HG02642 (cell line): ENCODE results near the gene MYBPH.

Experiments used
- ATAC-seq: cut with Tn5 transposase; IDR thresholded peaks from one replicate; pipeline ENCODE4 v1.9.1; 2021; ENCODE audit warnings: mild to moderate bottlenecking; ENCODE audit not compliant: unreplicated experiment, poor library complexity

Gene MYBPH

GRCh38 chr1:203151362-203152157 is 24.1 kb downstream of the MYBPH start:
- ATAC-seq = no peak

DNA sequence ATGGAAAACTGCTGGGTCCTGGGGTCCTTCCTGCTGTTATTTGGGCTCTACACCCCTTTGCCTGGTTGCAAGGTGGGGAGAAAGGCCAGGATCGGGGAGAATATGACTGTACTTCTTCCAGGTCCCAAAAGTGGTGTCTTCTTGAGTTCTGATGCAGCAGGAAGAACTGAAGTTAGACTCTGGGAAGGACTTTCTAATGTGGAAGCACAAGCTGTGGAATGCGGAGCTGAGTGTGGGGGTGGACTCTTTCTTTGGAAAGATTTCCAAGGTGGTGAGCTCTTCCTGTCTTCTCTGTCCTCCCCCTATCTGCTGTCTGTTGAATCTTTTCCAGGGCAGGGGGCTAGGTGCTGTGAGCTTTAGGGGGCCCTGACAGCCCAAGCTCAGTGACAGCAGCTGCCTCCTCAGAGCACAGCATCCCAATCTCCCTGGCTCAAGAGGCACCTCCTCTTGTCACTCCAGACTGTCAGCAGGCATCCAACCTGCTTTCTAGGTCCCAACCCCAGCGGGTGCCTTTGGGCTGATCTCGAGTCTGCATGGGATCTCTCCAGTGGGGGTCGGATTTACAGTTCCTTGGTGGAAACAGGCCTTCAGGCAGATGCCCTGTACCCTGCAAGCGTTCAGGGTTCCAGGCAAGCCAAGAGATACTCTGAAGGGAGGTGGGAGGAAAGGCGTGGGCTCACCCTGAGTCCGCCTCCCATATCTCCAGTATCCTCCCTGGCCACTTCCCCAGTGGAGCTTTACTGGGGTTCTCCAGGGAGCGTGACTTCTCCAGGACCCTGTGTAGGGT is 24.9 kb downstream of the MYBPH start:
- ATAC-seq = no peak

DNA sequence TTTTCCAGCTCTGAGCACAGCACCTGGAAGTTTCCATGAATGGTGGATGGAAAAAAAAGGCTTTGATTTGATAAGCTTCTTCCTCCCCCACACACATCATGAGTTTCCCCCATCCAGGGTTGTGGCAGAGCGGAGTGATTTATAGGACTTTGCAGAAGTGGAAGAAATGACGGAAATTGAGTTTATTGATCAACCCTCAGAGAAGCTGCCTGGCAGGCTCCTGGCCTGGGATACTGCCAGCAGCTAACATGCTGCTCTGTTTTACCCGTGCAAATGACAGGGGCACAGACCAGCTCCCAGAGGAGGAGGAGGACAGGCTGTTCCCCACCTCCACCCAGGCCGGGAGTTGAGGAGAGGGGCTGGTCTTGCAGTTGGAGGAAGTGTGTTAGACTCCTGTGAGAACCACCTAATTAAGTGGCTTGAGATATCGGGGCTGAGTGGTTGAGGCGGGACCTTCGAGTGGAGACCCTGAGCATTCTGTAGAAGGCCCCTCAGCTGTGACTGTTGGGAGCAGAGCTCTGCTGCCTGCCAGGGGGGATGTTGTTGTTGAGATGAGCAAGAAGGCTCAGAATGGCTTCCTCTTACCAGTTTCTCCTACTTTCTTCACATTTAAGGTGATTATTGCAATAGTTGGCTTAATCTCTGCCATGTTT is 26.3 kb downstream of the MYBPH start:
- no peak for ATAC-seq

- ATAC-seq = no peak
These were observed 27.0 kb downstream of the MYBPH start for GRCh38 chr1:203148579-203148978.

GRCh38 chr1:203148127-203148526 is 27.5 kb downstream of the MYBPH start:
- no peak for ATAC-seq

DNA sequence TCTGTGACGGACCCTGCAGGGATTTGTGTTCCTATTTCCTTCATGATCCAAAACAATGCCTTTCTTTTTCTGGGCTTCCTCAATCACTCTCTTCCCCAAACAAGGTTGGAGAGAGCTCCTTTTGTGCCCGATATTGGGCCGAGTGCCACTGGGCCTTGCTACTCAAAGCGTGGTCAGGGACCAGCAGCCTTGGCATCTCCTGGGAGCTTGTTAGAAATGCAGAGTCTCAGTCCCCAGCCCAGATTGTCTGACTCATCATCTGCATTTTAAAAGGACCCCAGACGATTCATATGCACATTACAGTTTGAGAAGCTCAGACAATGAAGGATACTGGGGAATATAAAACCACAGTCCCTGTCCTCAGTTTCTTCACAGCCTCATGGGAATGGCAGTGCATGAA is 28.2 kb downstream of the MYBPH start:
- ATAC-seq = no peak

GRCh38 chr1:203146537-203146936 is 29.1 kb downstream of the MYBPH start:
- ATAC-seq = no peak

DNA sequence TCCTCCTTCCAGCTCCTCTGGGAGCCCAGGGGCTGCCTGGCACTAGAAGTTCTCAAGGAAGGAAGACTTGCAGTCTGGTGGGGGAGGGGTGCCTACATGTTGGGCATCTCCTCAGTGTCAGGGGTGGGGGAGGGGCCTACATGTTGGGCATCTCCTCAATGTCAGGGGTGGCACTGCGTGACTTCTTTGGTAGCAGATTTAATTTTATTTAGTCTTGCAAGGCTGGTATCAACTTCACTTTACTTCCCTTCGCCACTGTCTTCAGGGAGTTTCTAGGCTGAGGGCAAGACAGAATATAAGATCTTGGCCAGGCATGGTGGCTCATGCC is 29.6 kb downstream of the MYBPH start:
- ATAC-seq = no peak

DNA sequence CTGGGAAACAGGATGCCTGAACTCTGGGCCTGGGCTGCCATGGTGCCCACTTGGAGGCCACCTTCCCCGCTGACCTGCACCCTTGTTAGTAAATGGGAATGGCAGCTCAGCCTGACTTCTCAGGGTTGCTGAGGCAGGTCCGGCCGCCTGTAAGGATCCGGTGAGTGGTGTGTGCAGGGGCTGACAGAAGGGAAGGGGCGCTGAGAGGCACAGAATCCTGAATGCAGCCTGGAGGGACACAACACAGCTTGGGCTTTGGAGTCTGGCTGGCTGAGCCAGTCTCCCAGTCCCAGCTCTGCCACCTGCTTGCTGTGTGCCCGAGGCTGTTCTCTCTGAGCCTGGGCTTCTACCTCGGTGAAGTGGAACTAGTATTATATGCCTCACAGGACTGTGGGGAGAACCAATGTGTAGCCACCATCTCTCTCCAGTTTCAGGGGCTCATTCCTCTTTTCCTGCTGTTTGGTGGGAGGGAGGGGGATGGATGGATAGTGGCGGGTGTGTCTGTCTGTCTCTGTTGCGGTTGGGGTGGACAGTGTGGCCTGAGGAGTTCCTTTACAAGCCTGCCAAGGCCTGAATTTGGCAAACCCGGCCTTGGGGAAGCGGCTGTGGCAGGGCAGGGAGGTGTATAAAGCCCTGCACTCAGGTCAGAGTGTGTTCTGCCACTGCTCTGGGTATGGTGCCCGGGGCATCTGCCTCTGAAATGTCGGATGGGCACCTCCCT is 30.1 kb downstream of the MYBPH start:
- no peak for ATAC-seq

GRCh38 chr1:203144661-203145060 is 31.0 kb downstream of the MYBPH start:
- no peak for ATAC-seq

DNA sequence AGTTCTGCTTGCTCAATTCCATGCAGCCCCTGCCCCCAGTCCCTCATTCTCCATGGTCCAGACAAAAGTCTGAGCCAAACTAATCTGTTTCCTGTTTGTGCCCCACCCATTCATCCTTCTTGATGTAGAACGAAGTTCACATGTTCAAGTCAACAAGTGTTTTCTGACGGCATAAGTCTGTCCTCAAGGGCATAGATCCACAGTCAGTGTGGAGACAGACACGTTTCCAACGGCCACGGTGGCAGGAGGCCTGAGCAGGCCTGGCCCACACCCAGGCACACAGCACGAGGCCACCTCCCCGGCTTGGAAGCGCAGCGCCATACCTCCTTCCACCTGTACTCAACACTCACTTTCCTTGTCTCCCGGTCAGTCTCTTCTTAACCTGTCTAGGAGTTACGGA is 32.0 kb downstream of the MYBPH start:
- no peak for ATAC-seq

DNA sequence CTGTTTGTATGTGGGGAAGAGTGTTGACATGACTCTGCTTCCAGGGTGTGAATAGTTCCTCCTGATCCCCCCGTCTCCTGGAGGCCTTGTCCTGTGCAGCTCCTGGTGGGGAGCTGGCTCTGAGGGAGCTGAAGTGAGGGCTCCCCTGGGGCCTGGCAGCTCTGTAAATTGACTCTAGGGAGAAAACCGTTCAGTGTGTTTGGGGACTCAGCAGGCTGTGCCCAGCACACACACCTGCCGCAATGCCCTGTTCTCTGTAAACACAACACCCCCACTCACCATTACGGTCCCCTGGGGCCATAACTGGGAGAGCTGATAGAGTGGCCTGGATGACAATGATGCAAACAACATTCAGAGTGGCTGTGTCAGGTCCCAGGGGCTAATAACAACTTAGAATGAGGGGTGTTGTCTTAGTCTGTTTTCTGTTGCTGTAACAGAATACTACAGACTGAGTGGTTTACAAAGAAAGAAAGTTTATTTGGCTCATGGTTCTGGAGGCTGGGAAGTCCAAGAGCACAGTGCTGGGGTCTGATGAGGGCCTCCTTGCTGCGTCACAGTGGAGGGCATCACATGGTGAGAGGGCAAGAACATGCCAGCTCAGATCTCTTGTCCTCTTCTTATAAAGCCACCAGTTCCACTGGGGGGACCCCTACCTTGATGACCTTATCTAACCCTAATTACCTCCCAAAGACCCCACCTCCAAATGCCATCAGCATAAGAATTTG is 32.8 kb downstream of the MYBPH start:
- ATAC-seq = no peak

DNA sequence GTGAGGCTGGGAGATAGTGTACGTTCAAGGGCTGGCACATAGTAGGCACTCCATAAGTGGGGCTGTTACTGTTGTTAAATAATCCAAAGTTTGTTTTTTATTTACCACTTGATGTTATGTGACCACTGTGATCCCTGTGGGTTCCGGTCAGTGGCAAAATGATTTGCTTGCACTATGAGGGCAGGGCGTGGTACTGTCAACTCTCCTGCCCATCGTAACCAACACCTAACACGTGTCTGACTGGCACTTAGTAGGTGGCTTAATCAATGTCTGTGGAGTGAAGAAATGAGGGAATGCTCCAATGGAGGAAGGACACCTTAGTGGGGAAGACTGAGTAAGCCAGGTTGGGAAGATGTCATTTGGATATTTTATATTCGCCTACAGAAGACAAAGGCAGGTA is 33.5 kb downstream of the MYBPH start:
- no peak for ATAC-seq

DNA sequence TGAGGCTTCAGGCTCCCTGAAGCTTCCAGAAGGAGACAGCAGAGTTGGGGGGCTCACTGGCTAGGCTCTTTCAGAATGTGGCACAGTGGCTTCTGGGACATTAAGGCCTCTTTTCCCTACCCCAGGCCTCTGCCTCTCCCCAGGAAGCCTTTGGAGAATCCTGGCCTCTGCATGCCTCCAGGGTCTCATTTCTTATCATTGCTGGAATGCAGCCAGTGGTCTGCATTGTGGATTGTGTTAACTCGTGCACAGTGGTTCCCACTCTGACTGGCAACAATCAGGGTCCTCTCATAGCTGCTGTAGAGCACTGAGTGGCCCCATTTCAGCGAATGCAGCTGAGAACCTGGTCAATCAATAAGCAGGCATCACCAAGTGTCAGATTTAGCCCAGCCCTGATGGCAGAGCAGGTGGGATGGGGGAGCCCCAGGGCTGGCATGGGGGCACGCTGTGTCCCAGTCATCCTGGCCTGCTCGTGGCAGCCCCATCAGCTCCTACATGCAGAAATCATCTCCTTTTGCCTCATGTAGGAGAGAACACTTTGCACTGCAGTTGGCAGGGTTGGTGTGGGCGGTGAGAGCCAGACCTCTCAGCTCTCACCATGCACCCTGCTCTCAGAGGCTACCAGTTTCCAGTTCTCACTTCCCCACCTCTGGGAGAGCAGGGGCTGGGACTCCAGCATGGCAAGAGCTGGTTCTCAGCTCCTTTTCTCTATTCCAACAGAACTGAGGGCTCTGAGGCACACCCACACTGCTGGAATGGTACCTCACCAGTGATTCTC is 34.7 kb downstream of the MYBPH start:
- ATAC-seq = no peak

GRCh38 chr1:203139976-203140475 is 35.6 kb downstream of the MYBPH start:
- ATAC-seq = no peak

- no peak for ATAC-seq
These were observed 37.6 kb downstream of the MYBPH start for GRCh38 chr1:203138066-203138465.

DNA sequence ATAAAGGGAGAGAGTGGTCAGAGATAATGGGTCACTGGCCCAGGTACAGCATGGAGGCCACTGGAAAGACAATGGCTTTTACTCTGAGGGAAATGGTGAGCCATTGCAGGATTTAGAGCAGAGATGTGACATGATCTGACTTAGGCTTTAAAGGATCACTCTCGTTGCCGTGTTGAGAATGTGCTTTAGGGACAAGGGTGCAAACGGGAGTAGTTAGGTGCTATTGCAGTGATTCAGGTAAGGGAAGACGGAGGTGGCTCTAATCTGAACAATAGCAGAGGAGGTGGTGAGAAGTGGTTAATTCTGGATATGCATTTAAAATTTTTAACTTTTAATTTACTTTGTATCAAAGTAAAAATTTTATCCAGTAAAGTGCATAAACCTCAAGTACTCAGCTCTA is 38.3 kb downstream of the MYBPH start:
- no peak for ATAC-seq

- no peak for ATAC-seq
These were observed 39.1 kb downstream of the MYBPH start for GRCh38 chr1:203136409-203137042.
